Measurements from ENCODE around the gene RSBN1L. TPM values are rescaled to one million over a fixed set of nuclear protein-coding genes. Genes with fewer than 3 reads are reported as not detected.

The RSBN1L gene
- total RNA-seq, 1 donor from 2014 or later = 27.0 TPM

DNA sequence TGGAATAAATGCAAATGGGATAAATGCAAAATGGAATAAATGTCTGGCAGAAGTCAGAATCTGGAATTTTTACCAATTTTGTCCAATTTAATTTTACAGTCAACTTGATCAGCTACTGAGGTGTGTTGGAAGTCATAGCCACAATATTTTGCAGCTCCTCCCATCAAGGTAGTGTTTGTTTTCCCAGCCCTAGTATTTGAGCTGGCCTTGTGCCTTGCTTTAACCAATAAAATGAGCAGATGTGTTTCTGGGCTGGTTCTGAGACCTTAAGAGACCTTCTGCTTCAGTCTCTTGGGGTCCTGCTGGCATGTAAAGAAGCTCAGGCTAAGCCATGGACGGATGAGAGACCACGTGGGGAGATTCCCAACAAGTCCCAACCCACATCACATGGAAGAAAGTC, 42.7 kb upstream of the RSBN1L start:
- Mint-ChIP-seq H3K27ac (ENCODE audit: unreplicated experiment) (peak overlapping the region; percentile 84), H3K9me3 (ENCODE audit: unreplicated experiment) (peaks cover 2% of the 10 kb centered on the region), H3K27me3 (ENCODE audit: unreplicated experiment) (no peaks in the 10 kb centered on the region), H3K4me1 (ENCODE audit: low read depth, unreplicated experiment) (peaks cover 4% of the 10 kb centered on the region), H3K36me3 (ENCODE audit: unreplicated experiment) (no peaks in the 10 kb centered on the region), H3K4me3 (ENCODE audit: unreplicated experiment) (peak overlapping the region; percentile 3)
- no peak for TF ChIP-seq CTCF (IDR thresholded peaks at IDR 0.05; ENCODE audit: partially characterized antibody, unreplicated experiment)
- no peak for DNase-seq

DNA sequence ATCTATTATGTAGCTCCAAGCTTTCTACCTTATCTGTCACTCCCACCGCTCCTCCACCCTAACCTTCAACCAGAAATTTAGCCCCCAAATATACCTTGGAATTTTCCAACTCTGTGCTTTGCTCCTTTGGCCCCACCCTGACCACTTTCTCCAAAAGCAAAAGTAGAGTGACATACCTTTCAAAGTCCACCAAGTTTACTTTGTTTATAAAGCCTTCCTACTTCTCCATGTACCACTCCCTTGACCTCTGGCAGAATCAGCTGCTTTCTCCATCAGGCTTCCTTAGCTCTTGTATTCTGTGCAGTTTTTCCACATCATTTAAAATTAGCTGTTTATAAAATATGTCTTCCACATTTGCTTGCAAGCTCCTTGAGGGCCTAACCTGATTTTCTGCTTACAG, 40.9 kb upstream of the RSBN1L start:
- H3K4me1 Mint-ChIP-seq (ENCODE audit: low read depth, unreplicated experiment) = peaks cover 4% of the 10 kb centered on the region
- H3K27ac Mint-ChIP-seq (ENCODE audit: unreplicated experiment) = no peak overlapping the region
- no peak for DNase-seq
- TF ChIP-seq CTCF (IDR thresholded peaks at IDR 0.05; ENCODE audit: partially characterized antibody, unreplicated experiment) = no peak
- H3K4me3 Mint-ChIP-seq (ENCODE audit: unreplicated experiment) = no peak overlapping the region
- H3K9me3 Mint-ChIP-seq (ENCODE audit: unreplicated experiment) = peaks cover 2% of the 10 kb centered on the region
- H3K36me3 Mint-ChIP-seq (ENCODE audit: unreplicated experiment) = no peaks in the 10 kb centered on the region
- H3K27me3 Mint-ChIP-seq (ENCODE audit: unreplicated experiment) = no peaks in the 10 kb centered on the region

- Mint-ChIP-seq H3K36me3 (ENCODE audit: unreplicated experiment) (no peaks in the 10 kb centered on the region), H3K4me1 (ENCODE audit: low read depth, unreplicated experiment) (peaks cover 4% of the 10 kb centered on the region), H3K9me3 (ENCODE audit: unreplicated experiment) (peaks cover 2% of the 10 kb centered on the region), H3K27me3 (ENCODE audit: unreplicated experiment) (no peaks in the 10 kb centered on the region), H3K27ac (ENCODE audit: unreplicated experiment) (no peak overlapping the region), H3K4me3 (ENCODE audit: unreplicated experiment) (no peak overlapping the region)
- no peak for DNase-seq
- TF ChIP-seq CTCF (IDR thresholded peaks at IDR 0.05; ENCODE audit: partially characterized antibody, unreplicated experiment) = no peak
Measured at GRCh38 chr7:77655836-77656455, 40.3 kb upstream of the RSBN1L start.

- Mint-ChIP-seq H3K36me3 (ENCODE audit: unreplicated experiment) (no peaks in the 10 kb centered on the region), H3K4me1 (ENCODE audit: low read depth, unreplicated experiment) (peaks cover 4% of the 10 kb centered on the region), H3K27ac (ENCODE audit: unreplicated experiment) (no peak overlapping the region), H3K27me3 (ENCODE audit: unreplicated experiment) (no peaks in the 10 kb centered on the region), H3K9me3 (ENCODE audit: unreplicated experiment) (peaks cover 2% of the 10 kb centered on the region), H3K4me3 (ENCODE audit: unreplicated experiment) (no peak overlapping the region)
- TF ChIP-seq CTCF (IDR thresholded peaks at IDR 0.05; ENCODE audit: partially characterized antibody, unreplicated experiment) = peak; percentile 46
- no peak for DNase-seq
Measured at GRCh38 chr7:77657427-77658224, 38.6 kb upstream of the RSBN1L start.

DNA sequence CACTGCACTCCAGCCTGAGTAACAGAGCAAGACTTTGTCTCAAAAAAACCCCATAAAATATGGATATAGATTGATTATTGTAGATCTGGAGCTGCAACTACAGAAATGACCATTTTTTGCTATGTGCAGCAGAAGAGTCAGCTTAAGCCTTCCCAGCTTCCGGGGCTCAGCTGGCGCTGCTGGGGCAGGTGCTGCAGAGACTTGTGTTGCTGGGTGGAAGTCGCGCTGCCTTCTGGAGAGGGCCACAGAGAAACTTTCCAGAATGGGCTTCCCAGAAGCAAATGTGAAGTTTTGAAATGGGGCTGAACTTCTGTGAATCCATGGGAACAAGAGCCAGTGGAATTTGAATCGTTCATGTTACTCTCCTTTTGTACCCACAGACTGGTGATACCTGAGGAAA, 37.3 kb upstream of the RSBN1L start:
- H3K27me3 Mint-ChIP-seq (ENCODE audit: unreplicated experiment) = no peaks in the 10 kb centered on the region
- no peaks in the 10 kb centered on the region for H3K9me3 Mint-ChIP-seq (ENCODE audit: unreplicated experiment)
- H3K36me3 Mint-ChIP-seq (ENCODE audit: unreplicated experiment) = no peaks in the 10 kb centered on the region
- no peak overlapping the region for H3K27ac Mint-ChIP-seq (ENCODE audit: unreplicated experiment)
- no peak overlapping the region for H3K4me3 Mint-ChIP-seq (ENCODE audit: unreplicated experiment)
- no peaks in the 10 kb centered on the region for H3K4me1 Mint-ChIP-seq (ENCODE audit: low read depth, unreplicated experiment)
- TF ChIP-seq CTCF (IDR thresholded peaks at IDR 0.05; ENCODE audit: partially characterized antibody, unreplicated experiment) = no peak
- no peak for DNase-seq
